GM10266 (cell line): ENCODE data around the gene DNAJC10.
"Not testable (repeated sequence)": the region's sequence is repeated elsewhere in the genome, so short reads cannot be mapped to it uniquely, and the experiment has no call there.

Source experiments
- DNase-seq: peaks from one replicate; pipeline ENCODE4 v3.0.0; 2012; ENCODE audit errors: extremely low spot score
- CTCF ChIP-seq: IDR thresholded peaks from 2 replicates; pipeline ENCODE4 v1.5.1; 2012; ENCODE audit warnings: mild to moderate bottlenecking, low read depth; ENCODE audit not compliant: control insufficient read depth, insufficient read depth; ENCODE audit errors: missing control alignments

The DNAJC10 gene

GRCh38 chr2:182766626-182767025, 50.6 kb downstream of the DNAJC10 start:
- no peak for DNase-seq
- no peak for TF ChIP-seq CTCF

- TF ChIP-seq CTCF, result peak; percentile 23
- no peak for DNase-seq
Measured at GRCh38 chr2:182767578-182767977, 51.5 kb downstream of the DNAJC10 start.

- DNase-seq, result not testable (repeated sequence)
Measured at GRCh38 chr2:182768950-182769349, 52.9 kb downstream of the DNAJC10 start.

GRCh38 chr2:182779323-182779722, 63.3 kb downstream of the DNAJC10 start:
- no peak for DNase-seq
- no peak for TF ChIP-seq CTCF

- DNase-seq, result not testable (repeated sequence)
Measured at GRCh38 chr2:182781099-182781498, 65.0 kb downstream of the DNAJC10 start.

GRCh38 chr2:182782686-182783085, 66.6 kb downstream of the DNAJC10 start:
- not testable (repeated sequence) for DNase-seq

- TF ChIP-seq CTCF, result no peak
- no peak for DNase-seq
Measured at GRCh38 chr2:182784058-182784706, 68.1 kb downstream of the DNAJC10 start.

GRCh38 chr2:182784777-182785176, 68.7 kb downstream of the DNAJC10 start:
- TF ChIP-seq CTCF, result peak; percentile 48
- DNase-seq, result peak; percentile 5

GRCh38 chr2:182792441-182792840, 76.4 kb downstream of the DNAJC10 start:
- DNase-seq, result no peak
- no peak for TF ChIP-seq CTCF
